Measurements from ENCODE around the gene ELAVL1. TPM values are rescaled to one million over a fixed set of nuclear protein-coding genes. Genes with fewer than 3 reads are reported as not detected.

Gene ELAVL1
- total and polyA plus RNA-seq, 9 of the 15 experiments (the other 6 are each of a cell fraction or from before 2014, with no cell fraction given) = 4.3 to 172 (median 69.2) TPM

DNA sequence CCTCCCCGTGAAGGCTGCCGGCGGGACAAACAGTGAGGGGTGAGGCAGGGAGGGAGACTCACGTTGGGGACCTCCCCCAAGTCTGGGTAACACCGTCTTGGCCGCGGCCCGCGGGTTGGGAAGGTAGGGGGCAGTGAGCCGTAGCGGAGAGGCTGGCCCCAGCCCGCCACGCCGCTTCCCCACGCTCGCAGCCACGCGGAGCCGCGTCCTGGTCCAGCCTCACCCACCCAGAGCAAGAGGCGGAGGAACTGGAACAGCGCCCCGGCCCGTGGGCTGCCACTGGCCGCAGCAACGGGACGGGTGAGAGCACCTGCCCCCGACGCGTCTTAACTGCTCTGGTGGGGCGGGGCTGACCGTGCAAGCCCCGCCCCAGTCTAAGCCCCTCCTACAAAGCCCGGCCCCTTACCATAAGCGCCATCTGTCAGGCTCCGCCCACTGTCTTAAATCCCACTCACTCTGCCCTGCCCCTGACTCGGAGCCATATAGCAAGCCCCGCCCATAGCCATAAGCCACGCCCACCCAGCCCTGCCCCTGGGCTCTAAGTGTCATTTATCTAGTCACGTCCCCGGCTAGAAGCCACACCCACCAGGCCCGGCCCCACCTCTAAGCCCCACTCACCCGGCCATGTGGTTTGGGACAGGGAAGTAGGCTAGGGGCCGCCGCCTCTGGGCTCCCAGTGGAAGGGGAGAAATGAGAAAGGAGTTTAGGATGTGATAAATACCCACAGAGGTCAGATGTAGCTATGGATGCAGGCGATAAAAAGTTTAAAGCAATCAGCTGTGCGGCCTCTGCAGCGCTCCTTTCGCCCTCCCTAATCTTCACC lies 45.0 kb upstream of the ELAVL1 start (continued):
- TF ChIP-seq, protein P1, sequence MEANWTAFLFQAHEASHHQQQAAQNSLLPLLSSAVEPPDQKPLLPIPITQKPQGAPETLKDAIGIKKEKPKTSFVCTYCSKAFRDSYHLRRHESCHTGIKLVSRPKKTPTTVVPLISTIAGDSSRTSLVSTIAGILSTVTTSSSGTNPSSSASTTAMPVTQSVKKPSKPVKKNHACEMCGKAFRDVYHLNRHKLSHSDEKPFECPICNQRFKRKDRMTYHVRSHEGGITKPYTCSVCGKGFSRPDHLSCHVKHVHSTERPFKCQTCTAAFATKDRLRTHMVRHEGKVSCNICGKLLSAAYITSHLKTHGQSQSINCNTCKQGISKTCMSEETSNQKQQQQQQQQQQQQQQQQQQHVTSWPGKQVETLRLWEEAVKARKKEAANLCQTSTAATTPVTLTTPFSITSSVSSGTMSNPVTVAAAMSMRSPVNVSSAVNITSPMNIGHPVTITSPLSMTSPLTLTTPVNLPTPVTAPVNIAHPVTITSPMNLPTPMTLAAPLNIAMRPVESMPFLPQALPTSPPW (CRISPR knock-in tag; IDR thresholded peaks at IDR 0.05) = peak; percentile 50
- TF ChIP-seq DPF2 (IDR thresholded peaks at IDR 0.05) (no peak; the same call in 1 of the 2 replicates), KAT8 (IDR thresholded peaks at IDR 0.05; ENCODE audit: low read depth) (no peak), ARNT (IDR thresholded peaks at IDR 0.05) (no peak), HCFC1 (IDR thresholded peaks at IDR 0.05; ENCODE audit: low read depth, low read length) (no peak), NFATC3 (IDR thresholded peaks at IDR 0.05) (no peak), NCOA6 (IDR thresholded peaks at IDR 0.05) (no peak), HDAC6 (IDR thresholded peaks at IDR 0.05; ENCODE audit: low read depth, low read length) (no peak), SIRT6 (IDR thresholded peaks at IDR 0.05; ENCODE audit: low read depth, low read length) (no peak), ARHGAP35 (IDR thresholded peaks at IDR 0.05; ENCODE audit: partially characterized antibody) (no peak), ETV1 (tag; conservative IDR thresholded peaks at IDR 0.05; ENCODE audit: low read depth) (no peak), ILF3 (IDR thresholded peaks at IDR 0.05; ENCODE audit: borderline replicate concordance) (no peak), ZNF766 (CRISPR knock-in tag; conservative IDR thresholded peaks at IDR 0.05) (no peak; the same call in 1 of the 2 replicates)
- TF ChIP-seq, protein P2, sequence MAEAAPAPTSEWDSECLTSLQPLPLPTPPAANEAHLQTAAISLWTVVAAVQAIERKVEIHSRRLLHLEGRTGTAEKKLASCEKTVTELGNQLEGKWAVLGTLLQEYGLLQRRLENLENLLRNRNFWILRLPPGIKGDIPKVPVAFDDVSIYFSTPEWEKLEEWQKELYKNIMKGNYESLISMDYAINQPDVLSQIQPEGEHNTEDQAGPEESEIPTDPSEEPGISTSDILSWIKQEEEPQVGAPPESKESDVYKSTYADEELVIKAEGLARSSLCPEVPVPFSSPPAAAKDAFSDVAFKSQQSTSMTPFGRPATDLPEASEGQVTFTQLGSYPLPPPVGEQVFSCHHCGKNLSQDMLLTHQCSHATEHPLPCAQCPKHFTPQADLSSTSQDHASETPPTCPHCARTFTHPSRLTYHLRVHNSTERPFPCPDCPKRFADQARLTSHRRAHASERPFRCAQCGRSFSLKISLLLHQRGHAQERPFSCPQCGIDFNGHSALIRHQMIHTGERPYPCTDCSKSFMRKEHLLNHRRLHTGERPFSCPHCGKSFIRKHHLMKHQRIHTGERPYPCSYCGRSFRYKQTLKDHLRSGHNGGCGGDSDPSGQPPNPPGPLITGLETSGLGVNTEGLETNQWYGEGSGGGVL (CRISPR knock-in tag; IDR thresholded peaks at IDR 0.05) = no peak
- TF ChIP-seq, protein P3, sequence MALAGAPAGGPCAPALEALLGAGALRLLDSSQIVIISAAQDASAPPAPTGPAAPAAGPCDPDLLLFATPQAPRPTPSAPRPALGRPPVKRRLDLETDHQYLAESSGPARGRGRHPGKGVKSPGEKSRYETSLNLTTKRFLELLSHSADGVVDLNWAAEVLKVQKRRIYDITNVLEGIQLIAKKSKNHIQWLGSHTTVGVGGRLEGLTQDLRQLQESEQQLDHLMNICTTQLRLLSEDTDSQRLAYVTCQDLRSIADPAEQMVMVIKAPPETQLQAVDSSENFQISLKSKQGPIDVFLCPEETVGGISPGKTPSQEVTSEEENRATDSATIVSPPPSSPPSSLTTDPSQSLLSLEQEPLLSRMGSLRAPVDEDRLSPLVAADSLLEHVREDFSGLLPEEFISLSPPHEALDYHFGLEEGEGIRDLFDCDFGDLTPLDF (CRISPR knock-in tag; IDR thresholded peaks at IDR 0.05) = peak; percentile 65; the same call in 1 of the 2 replicates
- TF ChIP-seq, protein P4, sequence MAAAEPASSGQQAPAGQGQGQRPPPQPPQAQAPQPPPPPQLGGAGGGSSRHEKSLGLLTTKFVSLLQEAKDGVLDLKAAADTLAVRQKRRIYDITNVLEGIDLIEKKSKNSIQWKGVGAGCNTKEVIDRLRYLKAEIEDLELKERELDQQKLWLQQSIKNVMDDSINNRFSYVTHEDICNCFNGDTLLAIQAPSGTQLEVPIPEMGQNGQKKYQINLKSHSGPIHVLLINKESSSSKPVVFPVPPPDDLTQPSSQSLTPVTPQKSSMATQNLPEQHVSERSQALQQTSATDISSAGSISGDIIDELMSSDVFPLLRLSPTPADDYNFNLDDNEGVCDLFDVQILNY (CRISPR knock-in tag; IDR thresholded peaks at IDR 0.05) = no peak
- TF ChIP-seq, protein P5, sequence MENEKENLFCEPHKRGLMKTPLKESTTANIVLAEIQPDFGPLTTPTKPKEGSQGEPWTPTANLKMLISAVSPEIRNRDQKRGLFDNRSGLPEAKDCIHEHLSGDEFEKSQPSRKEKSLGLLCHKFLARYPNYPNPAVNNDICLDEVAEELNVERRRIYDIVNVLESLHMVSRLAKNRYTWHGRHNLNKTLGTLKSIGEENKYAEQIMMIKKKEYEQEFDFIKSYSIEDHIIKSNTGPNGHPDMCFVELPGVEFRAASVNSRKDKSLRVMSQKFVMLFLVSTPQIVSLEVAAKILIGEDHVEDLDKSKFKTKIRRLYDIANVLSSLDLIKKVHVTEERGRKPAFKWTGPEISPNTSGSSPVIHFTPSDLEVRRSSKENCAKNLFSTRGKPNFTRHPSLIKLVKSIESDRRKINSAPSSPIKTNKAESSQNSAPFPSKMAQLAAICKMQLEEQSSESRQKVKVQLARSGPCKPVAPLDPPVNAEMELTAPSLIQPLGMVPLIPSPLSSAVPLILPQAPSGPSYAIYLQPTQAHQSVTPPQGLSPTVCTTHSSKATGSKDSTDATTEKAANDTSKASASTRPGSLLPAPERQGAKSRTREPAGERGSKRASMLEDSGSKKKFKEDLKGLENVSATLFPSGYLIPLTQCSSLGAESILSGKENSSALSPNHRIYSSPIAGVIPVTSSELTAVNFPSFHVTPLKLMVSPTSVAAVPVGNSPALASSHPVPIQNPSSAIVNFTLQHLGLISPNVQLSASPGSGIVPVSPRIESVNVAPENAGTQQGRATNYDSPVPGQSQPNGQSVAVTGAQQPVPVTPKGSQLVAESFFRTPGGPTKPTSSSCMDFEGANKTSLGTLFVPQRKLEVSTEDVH (IDR thresholded peaks at IDR 0.05; ENCODE audit: low read depth, partially characterized antibody) = no peak
- TF ChIP-seq, protein P6, sequence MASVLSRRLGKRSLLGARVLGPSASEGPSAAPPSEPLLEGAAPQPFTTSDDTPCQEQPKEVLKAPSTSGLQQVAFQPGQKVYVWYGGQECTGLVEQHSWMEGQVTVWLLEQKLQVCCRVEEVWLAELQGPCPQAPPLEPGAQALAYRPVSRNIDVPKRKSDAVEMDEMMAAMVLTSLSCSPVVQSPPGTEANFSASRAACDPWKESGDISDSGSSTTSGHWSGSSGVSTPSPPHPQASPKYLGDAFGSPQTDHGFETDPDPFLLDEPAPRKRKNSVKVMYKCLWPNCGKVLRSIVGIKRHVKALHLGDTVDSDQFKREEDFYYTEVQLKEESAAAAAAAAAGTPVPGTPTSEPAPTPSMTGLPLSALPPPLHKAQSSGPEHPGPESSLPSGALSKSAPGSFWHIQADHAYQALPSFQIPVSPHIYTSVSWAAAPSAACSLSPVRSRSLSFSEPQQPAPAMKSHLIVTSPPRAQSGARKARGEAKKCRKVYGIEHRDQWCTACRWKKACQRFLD (CRISPR knock-in tag; IDR thresholded peaks at IDR 0.05) = no peak
